ENCODE measurements around the gene CPA5.
"Not testable (repeated sequence)": the region's sequence is repeated elsewhere in the genome, so short reads cannot be mapped to it uniquely, and the experiment has no call there.

Gene CPA5

GRCh38 chr7:130344271-130344866, at the start of gene CPA5:
TSS of gene CPA5 (plus strand) at chr7:130344816. CDS start at chr7:130346486, 1,670 bp downstream.
- no peak for DNase-seq (ENCODE audit: low read depth in 1 of 2, low spot score in 1 of 2)

GRCh38 chr7:130296221-130296951, 48.2 kb upstream of the CPA5 start:
- no peak for DNase-seq (ENCODE audit: low read depth in 1 of 2, low spot score in 1 of 2)

GRCh38 chr7:130297628-130298543, 46.7 kb upstream of the CPA5 start:
- DNase-seq (ENCODE audit: low read depth in 1 of 2, low spot score in 1 of 2): no peak

GRCh38 chr7:130298544-130299326, 45.9 kb upstream of the CPA5 start:
- no peak for DNase-seq (ENCODE audit: low read depth in 1 of 2, low spot score in 1 of 2)

- no peak for DNase-seq (ENCODE audit: low read depth in 1 of 2, low spot score in 1 of 2)
Observed at GRCh38 chr7:130299866-130300265, 44.8 kb upstream of the CPA5 start.

- no peak for DNase-seq (ENCODE audit: low read depth in 1 of 2, low spot score in 1 of 2)
Observed at GRCh38 chr7:130301501-130302020, 43.1 kb upstream of the CPA5 start.

GRCh38 chr7:130302649-130303048, 42.0 kb upstream of the CPA5 start:
- DNase-seq (ENCODE audit: low read depth in 1 of 2, low spot score in 1 of 2): no peak

- DNase-seq (ENCODE audit: low read depth in 1 of 2, low spot score in 1 of 2): no peak
Observed at GRCh38 chr7:130303127-130303526, 41.5 kb upstream of the CPA5 start.

GRCh38 chr7:130303551-130303950, 41.1 kb upstream of the CPA5 start:
- DNase-seq (ENCODE audit: low read depth in 1 of 2, low spot score in 1 of 2): no peak

GRCh38 chr7:130303982-130304381, 40.6 kb upstream of the CPA5 start:
- DNase-seq (ENCODE audit: low read depth in 1 of 2, low spot score in 1 of 2): no peak

GRCh38 chr7:130304878-130305277, 39.7 kb upstream of the CPA5 start:
- no peak for DNase-seq (ENCODE audit: low read depth in 1 of 2, low spot score in 1 of 2)

- no peak for DNase-seq (ENCODE audit: low read depth in 1 of 2, low spot score in 1 of 2)
Observed at GRCh38 chr7:130305433-130306042, 39.1 kb upstream of the CPA5 start.

- no peak for DNase-seq (ENCODE audit: low read depth in 1 of 2, low spot score in 1 of 2)
Observed at GRCh38 chr7:130309986-130310385, 34.6 kb upstream of the CPA5 start.

GRCh38 chr7:130314305-130314704, 30.3 kb upstream of the CPA5 start:
- no peak for DNase-seq (ENCODE audit: low read depth in 1 of 2, low spot score in 1 of 2)

GRCh38 chr7:130319541-130319940, 25.1 kb upstream of the CPA5 start:
- DNase-seq (ENCODE audit: low read depth in 1 of 2, low spot score in 1 of 2): no peak

- DNase-seq (ENCODE audit: low read depth in 1 of 2, low spot score in 1 of 2): not testable (repeated sequence)
Observed at GRCh38 chr7:130321542-130322229, 22.9 kb upstream of the CPA5 start.

GRCh38 chr7:130322615-130323014, 22.0 kb upstream of the CPA5 start:
- no peak for DNase-seq (ENCODE audit: low read depth in 1 of 2, low spot score in 1 of 2)

- DNase-seq (ENCODE audit: low read depth in 1 of 2, low spot score in 1 of 2): no peak
Observed at GRCh38 chr7:130324306-130324943, 20.2 kb upstream of the CPA5 start.

- DNase-seq (ENCODE audit: low read depth in 1 of 2, low spot score in 1 of 2): no peak
Observed at GRCh38 chr7:130329681-130330080, 14.9 kb upstream of the CPA5 start.

Data from activated T-helper 1 cell treated with anti-CD3 and anti-CD28 coated beads, Interleukin-2, amount 50 U/mL, for 16 hours (primary cell).